Ectodermal cell (in vitro differentiated cells): ENCODE measurements around the gene LIPA. TPM values are rescaled to one million over a fixed set of nuclear protein-coding genes. Genes with fewer than 3 reads are reported as not detected.
A peak's percentile ranks its signal among the peaks of the same experiment; 100 is the strongest.
"Not testable (repeated sequence)": the region's sequence is repeated elsewhere in the genome, so short reads cannot be mapped to it uniquely, and the experiment has no call there.

ENCODE experiments used
- H3K27ac ChIP-seq: 2 replicates; pipeline ENCODE4 v1.7.0; 2013; ENCODE audit warnings: mild to moderate bottlenecking, low read depth, low read length; ENCODE audit not compliant: insufficient read depth, poor library complexity, severe bottlenecking
- H3K27me3 ChIP-seq: 2 replicates; pipeline ENCODE4 v1.7.0; 2013; ENCODE audit warnings: mild to moderate bottlenecking, low read length; ENCODE audit not compliant: insufficient read depth, control insufficient read depth, poor library complexity, severe bottlenecking
- H3K36me3 ChIP-seq: one replicate; pipeline ENCODE4 v1.7.0; 2013; ENCODE audit warnings: low read length; ENCODE audit not compliant: control insufficient read depth, insufficient read depth
- H3K4me1 ChIP-seq: one replicate; pipeline ENCODE4 v1.7.0; 2013; ENCODE audit warnings: low read length; ENCODE audit not compliant: control insufficient read depth, insufficient read depth
- H3K4me3 ChIP-seq: 2 replicates; pipeline ENCODE4 v1.7.0; 2013; ENCODE audit warnings: low read depth, low read length, control low read depth; ENCODE audit not compliant: insufficient read depth
- H3K9me3 ChIP-seq: 2 replicates; pipeline ENCODE4 v1.7.0; 2013; ENCODE audit warnings: mild to moderate bottlenecking, low read length, moderate library complexity; ENCODE audit not compliant: control insufficient read depth
- WGBS, 2 experiments: methylation state at CpG; one replicate each; pipeline ENCODE4 v1.1.7; 2013; ENCODE audit warnings: missing lambda C conversion rate in 2 of 2; 5-methylcytosine and 5-hydroxymethylcytosine counted together
- polyA plus RNA-seq, 4 experiments: library from polyadenylated mRNA; stranded (reverse); fragments of 50-300 nt; gene quantifications; one replicate each; pipeline ENCODE4 v1.2.3, GENCODE V29; 2013

The LIPA gene
- polyA plus RNA-seq (2013, experiment 1 of 4) = 47.1 TPM
- polyA plus RNA-seq (2013, experiment 2 of 4) = 43.5 TPM
- polyA plus RNA-seq (2013, experiment 3 of 4) = 37.5 TPM
- polyA plus RNA-seq (2013, experiment 4 of 4) = 41.3 TPM

GRCh38 chr10:89251409-89252224, at the start of gene LIPA:
TSS of gene LIPA (minus strand) at chr10:89251775. CDS start at chr10:89247648, 4,127 bp downstream.
- no peaks in the 10 kb centered on the region for H3K9me3 ChIP-seq
- peak within 1 kb of the TSS; percentile 83 for H3K4me3 ChIP-seq
- peaks cover 8% of the 10 kb centered on the region for H3K27me3 ChIP-seq
- H3K4me1 ChIP-seq = peaks cover 5% of the 10 kb centered on the region
- 1 to 3% methylated on average over 52 to 53 of the region's 53 CpGs for WGBS, 2 experiments
- no peaks in the 10 kb centered on the region for H3K36me3 ChIP-seq
- no peak within 1 kb of the TSS for H3K27ac ChIP-seq

- no peak overlapping the region for H3K4me3 ChIP-seq
- H3K27me3 ChIP-seq = no peaks in the 10 kb centered on the region
- H3K9me3 ChIP-seq = no peaks in the 10 kb centered on the region
- WGBS, 2 experiments = 86 to 88% methylated on average over 2 of the region's 2 CpGs
- no peak overlapping the region for H3K27ac ChIP-seq
- no peaks in the 10 kb centered on the region for H3K36me3 ChIP-seq
- no peaks in the 10 kb centered on the region for H3K4me1 ChIP-seq
These were observed 49.7 kb upstream of the LIPA start for GRCh38 chr10:89301232-89301631.

GRCh38 chr10:89299031-89299430, 47.5 kb upstream of the LIPA start:
- WGBS, 2 experiments = 96 to 100% methylated on average over 2 to 4 of the region's 4 CpGs

GRCh38 chr10:89297791-89298190, 46.2 kb upstream of the LIPA start:
- Histone ChIP-seq H3K27ac (no peak overlapping the region), H3K36me3 (no peaks in the 10 kb centered on the region), H3K4me3 (no peak overlapping the region), H3K4me1 (no peaks in the 10 kb centered on the region), H3K27me3 (no peaks in the 10 kb centered on the region), H3K9me3 (no peaks in the 10 kb centered on the region)
- WGBS, 2 experiments = 96 to 97% methylated on average over 4 to 5 of the region's 5 CpGs

More at GRCh38 chr10:89299031-89299430, 47.5 kb upstream of the LIPA start:
- Histone ChIP-seq H3K4me1 (no peaks in the 10 kb centered on the region), H3K4me3 (no peak overlapping the region), H3K27ac (no peak overlapping the region), H3K9me3 (no peaks in the 10 kb centered on the region), H3K36me3 (no peaks in the 10 kb centered on the region), H3K27me3 (no peaks in the 10 kb centered on the region)

- Histone ChIP-seq H3K4me3 (no peak overlapping the region), H3K4me1 (no peaks in the 10 kb centered on the region), H3K27ac (no peak overlapping the region), H3K27me3 (no peaks in the 10 kb centered on the region), H3K36me3 (no peaks in the 10 kb centered on the region), H3K9me3 (no peaks in the 10 kb centered on the region)
- WGBS, 2 experiments = 93 to 98% methylated on average over 4 of the region's 4 CpGs
These were observed 45.8 kb upstream of the LIPA start for GRCh38 chr10:89297356-89297755.

GRCh38 chr10:89296220-89296648, 44.7 kb upstream of the LIPA start:
- no peaks in the 10 kb centered on the region for H3K27me3 ChIP-seq
- no peak overlapping the region for H3K27ac ChIP-seq
- H3K36me3 ChIP-seq = no peaks in the 10 kb centered on the region
- H3K4me3 ChIP-seq = no peak overlapping the region
- H3K4me1 ChIP-seq = no peaks in the 10 kb centered on the region
- H3K9me3 ChIP-seq = no peaks in the 10 kb centered on the region
- WGBS, 2 experiments = 90 to 94% methylated on average over 5 of the region's 5 CpGs

GRCh38 chr10:89295597-89295996, 44.0 kb upstream of the LIPA start:
- no peak overlapping the region for H3K4me3 ChIP-seq
- H3K27me3 ChIP-seq = no peaks in the 10 kb centered on the region
- H3K9me3 ChIP-seq = no peaks in the 10 kb centered on the region
- no peaks in the 10 kb centered on the region for H3K36me3 ChIP-seq
- 80% methylated on average over 1 of the region's 1 CpG; no CpG with 5 or more reads in 1 of the 2 experiments for WGBS, 2 experiments
- no peaks in the 10 kb centered on the region for H3K4me1 ChIP-seq
- H3K27ac ChIP-seq = no peak overlapping the region

- 84 to 86% methylated on average over 3 of the region's 3 CpGs for WGBS, 2 experiments
- H3K4me1 ChIP-seq = no peaks in the 10 kb centered on the region
- H3K36me3 ChIP-seq = no peaks in the 10 kb centered on the region
- H3K27me3 ChIP-seq = no peaks in the 10 kb centered on the region
- no peak overlapping the region for H3K27ac ChIP-seq
- H3K9me3 ChIP-seq = no peaks in the 10 kb centered on the region
- no peak overlapping the region for H3K4me3 ChIP-seq
These were observed 43.2 kb upstream of the LIPA start for GRCh38 chr10:89294721-89295239.

- H3K27ac ChIP-seq, H3K36me3 ChIP-seq, H3K27me3 ChIP-seq, H3K9me3 ChIP-seq, H3K4me3 ChIP-seq: not testable (repeated sequence)
- 95% methylated on average over 4 of the region's 4 CpGs for WGBS, 2 experiments
- peaks cover 13% of the 10 kb centered on the region for H3K4me1 ChIP-seq
These were observed 33.7 kb upstream of the LIPA start for GRCh38 chr10:89285303-89285702.

GRCh38 chr10:89284711-89285110, 33.1 kb upstream of the LIPA start:
- 85% methylated on average over 6 of the region's 6 CpGs for whole genome bisulfite sequencing, 2 experiments
- H3K27me3 ChIP-seq, H3K9me3 ChIP-seq, H3K36me3 ChIP-seq, H3K27ac ChIP-seq, H3K4me3 ChIP-seq: not testable (repeated sequence)
- H3K4me1 ChIP-seq = peaks cover 13% of the 10 kb centered on the region
